GM19035 (cell line): ENCODE data around the gene LCN2.

Experiments used
- ATAC-seq: cut with Tn5 transposase; IDR thresholded peaks from one replicate; pipeline ENCODE4 v1.9.1; 2021; ENCODE audit not compliant: unreplicated experiment

LCN2 gene

DNA sequence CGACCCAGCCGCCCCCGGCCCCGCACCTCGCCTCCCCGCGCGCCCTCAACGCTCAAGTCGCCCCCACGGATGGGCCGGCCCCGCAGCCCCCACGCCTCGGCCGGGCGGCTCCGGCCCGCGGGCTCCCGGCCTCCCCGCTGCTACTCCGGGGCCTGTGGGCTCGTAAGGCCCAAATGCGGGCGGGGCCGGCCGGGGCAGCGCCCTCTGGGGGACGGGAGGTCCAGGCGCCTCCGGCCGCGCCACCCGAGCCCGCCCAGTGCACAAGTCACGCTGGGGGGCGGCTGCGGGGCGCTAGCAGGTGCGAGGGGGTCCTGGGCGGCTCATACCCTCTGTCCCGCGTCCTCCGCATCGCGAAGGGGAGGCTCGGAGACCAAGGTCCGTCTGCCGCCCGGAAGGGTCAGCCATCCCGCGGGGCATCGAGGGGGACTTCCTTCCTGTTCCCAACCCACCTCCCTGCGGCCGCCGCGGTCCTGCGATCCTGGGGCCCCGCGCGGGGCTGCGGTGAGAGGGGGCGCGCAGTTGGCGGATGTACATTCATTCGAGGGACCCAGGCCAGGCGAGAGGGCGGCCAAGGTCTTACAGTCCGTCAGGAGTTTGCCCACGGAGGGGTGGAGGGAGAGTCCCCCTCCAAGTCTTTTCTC lies 42.3 kb downstream of the LCN2 start, which contains the start of gene CIZ1:
CIZ1 (minus strand) TSS at position 167 of the 641 bp plus-strand sequence. CDS start 715 bp downstream, outside the sequence.
- peak; percentile 81 for ATAC-seq

DNA sequence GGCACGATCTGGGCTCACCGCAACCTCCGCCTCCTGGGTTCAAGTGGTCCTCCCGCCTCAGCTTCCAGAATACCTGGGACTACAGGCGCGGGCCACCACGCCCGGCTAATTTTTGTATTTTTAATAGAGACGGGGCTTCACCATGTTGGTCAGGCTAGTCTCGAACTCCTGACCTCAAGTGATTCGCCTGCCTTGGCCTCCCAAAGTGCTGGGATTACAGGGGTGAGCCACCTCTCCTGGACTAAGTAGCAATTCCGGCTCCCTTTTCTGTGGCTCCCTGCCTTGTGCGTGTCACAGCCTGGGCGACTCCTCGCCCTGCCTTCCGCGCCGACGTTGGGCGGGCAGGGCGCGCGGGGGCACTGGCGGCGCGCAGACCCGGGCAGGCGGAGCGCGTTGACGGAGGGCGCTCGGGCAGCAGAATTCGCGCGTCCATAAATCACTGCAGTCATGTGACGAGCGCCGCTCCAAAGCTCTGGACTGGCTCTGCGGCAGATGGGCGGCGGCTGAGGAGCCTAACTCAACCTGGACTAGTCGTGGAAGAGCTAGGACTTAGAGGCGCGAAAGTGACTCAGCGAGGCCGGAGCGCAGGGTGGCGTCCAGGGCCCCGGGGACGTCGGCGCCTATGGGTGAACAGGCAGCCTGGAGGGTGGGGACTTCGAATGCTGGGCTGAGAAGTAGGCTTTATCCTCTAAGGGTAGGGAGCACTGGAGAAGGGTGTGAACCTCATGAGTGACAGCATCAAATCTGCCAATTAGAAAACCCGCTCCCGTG lies 43.5 kb downstream of the LCN2 start:
- no peak for ATAC-seq

DNA sequence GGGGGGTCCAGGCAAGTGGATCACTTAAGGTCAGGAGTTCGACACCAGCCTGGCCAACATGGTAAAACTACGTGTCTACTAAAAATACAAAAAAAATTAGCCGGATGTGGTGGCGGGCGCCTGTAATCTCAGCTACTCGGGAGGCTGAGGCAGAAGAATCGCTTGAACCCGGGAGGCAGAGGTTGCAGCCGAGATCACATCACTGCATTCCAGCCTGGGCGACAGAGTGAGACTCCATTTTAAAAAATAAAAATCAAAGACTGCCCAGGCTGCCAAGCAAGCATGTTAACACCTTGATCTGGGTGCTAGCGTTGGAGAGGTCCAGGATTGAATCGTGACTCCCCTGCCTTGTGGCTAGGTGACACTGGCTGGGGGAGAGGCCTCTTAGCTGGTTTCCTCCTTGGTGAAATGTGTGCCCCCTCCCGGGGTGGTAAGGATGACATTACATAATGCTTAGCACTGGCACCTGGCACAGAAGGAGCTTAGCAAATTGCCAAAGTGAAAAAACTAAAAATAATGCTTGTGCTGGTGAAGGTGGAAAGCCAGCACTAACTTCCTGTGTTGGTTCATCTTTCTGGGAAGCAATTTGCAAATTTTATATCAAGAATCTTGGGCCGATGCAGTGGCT lies 44.3 kb downstream of the LCN2 start:
- no peak for ATAC-seq

DNA sequence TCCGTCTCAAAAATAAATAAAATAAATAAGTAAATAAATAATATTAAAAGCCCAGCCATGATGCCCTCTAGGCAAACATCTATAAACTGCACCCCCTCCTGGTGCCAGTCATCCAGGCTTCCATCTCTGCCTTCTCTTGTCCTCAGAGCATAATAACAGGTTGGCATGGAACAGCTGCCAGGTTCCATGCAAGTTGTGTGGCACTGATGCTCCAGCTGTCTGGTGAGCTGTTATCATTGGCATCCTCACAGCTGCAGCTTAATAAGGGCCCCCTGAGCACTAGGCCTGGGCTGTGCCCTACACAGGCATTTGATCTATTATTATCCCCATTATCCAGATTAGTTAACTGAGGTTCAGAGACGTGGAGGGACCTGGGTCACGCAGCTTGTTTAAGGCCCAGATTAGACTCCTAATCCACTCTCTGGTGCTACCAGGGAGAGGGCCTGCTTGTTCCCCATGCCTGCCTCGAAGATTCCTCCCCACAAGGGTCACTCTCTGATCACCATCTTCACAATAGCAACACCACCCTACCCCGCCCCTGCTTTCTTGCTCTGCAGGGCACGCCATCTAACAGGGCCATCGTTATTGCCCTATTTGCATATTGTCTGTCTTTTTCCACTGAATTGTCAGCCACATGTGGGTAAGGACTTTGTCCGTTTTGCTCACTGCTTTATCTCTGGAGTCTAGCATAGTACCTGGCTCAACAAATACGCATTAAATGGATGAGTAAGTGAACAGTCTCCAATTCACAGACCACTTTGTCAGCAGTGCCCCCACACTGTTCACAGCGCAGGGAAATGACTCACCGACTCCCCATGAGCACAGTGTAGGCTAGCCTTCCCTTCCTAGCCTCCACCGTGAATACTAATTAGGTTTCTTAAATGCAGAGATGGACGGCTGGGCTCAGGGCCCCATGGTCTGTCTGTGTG lies 52.5 kb downstream of the LCN2 start:
- ATAC-seq: no peak

DNA sequence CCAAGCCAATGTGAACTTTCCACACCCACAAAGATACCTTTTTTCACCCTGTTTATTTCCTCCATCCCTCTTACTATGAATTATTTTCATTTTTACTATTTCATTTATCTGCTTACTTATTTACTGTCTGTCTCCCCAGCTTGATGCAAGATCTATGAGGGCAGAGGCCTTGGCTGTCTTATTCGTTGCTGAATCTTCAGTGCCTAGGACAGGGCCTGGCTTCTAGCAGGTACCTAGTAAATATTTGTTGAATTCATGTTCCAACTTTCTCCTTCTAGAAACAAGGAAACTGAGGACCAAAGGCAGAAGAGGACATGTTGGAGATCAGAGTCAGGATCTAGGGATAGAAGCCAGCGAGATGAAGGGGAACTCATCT lies 53.4 kb downstream of the LCN2 start:
- ATAC-seq: no peak
